ENCODE measurements around the gene SNRK.
A peak's percentile ranks its signal among the peaks of the same experiment; 100 is the strongest.

Gene SNRK

GRCh38 chr3:43286115-43286840, at the start of gene SNRK:
TSS of gene SNRK (plus strand) at chr3:43286540. CDS start at chr3:43303204, 16,664 bp downstream.
- peak; percentile 56 for DNase-seq

- DNase-seq, result no peak
These were observed 47.5 kb upstream of the SNRK start for GRCh38 chr3:43238801-43239200.

- DNase-seq, result no peak
These were observed 46.6 kb upstream of the SNRK start for GRCh38 chr3:43239755-43240154.

GRCh38 chr3:43243590-43244587, 42.5 kb upstream of the SNRK start:
- DNase-seq, result no peak

- no peak for DNase-seq
These were observed 41.6 kb upstream of the SNRK start for GRCh38 chr3:43244694-43245093.

GRCh38 chr3:43246976-43247375, 39.4 kb upstream of the SNRK start:
- no peak for DNase-seq

- DNase-seq, result no peak
These were observed 38.7 kb upstream of the SNRK start for GRCh38 chr3:43247561-43248184.

- no peak for DNase-seq
These were observed 38.2 kb upstream of the SNRK start for GRCh38 chr3:43248185-43248583.

- DNase-seq, result no peak
These were observed 37.4 kb upstream of the SNRK start for GRCh38 chr3:43248973-43249372.

- DNase-seq, result no peak
These were observed 36.9 kb upstream of the SNRK start for GRCh38 chr3:43249405-43249804.

- DNase-seq, result no peak
These were observed 33.0 kb upstream of the SNRK start for GRCh38 chr3:43253294-43253693.

- no peak for DNase-seq
These were observed 32.2 kb upstream of the SNRK start for GRCh38 chr3:43254125-43254524.

GRCh38 chr3:43255662-43256061, 30.7 kb upstream of the SNRK start:
- no peak for DNase-seq

- no peak for DNase-seq
These were observed 29.5 kb upstream of the SNRK start for GRCh38 chr3:43256714-43257461.

- no peak for DNase-seq
These were observed 28.5 kb upstream of the SNRK start for GRCh38 chr3:43257850-43258249.

GRCh38 chr3:43259626-43260025, 26.7 kb upstream of the SNRK start:
- DNase-seq, result no peak

- DNase-seq, result no peak
These were observed 25.9 kb upstream of the SNRK start for GRCh38 chr3:43260412-43260811.

GRCh38 chr3:43262194-43262593, 24.1 kb upstream of the SNRK start:
- no peak for DNase-seq

- no peak for DNase-seq
These were observed 19.9 kb upstream of the SNRK start for GRCh38 chr3:43266451-43266850.

- no peak for DNase-seq
These were observed 19.3 kb upstream of the SNRK start for GRCh38 chr3:43266995-43267394.

- no peak for DNase-seq
These were observed 17.7 kb upstream of the SNRK start for GRCh38 chr3:43268636-43269035.

- no peak for DNase-seq
These were observed 16.3 kb upstream of the SNRK start for GRCh38 chr3:43270078-43270477.

GRCh38 chr3:43273416-43273815, 12.9 kb upstream of the SNRK start:
- DNase-seq, result no peak

All from NCI-H226 (cell line).